Mucosa of descending colon (tissue), 3 donors: Measurements from ENCODE around the gene ASCL5. TPM values are rescaled to one million over a fixed set of nuclear protein-coding genes. Genes with fewer than 3 reads are reported as not detected.

ENCODE experiments used
- ATAC-seq: fragments of 200-7000 bp; cut with Tn5 transposase; one replicate; pipeline ENCODE4 v1.9.1; 2020; ENCODE audit warnings: mild to moderate bottlenecking, moderate library complexity
- DNase-seq, 3 donors: peaks; one replicate each; pipeline ENCODE4 v3.0.0-alpha.2; 2020
- H3K36me3 ChIP-seq: fragments of 200-600 bp; one replicate; pipeline ENCODE4 v1.8.0; 2021; ENCODE audit warnings: low read depth, mild to moderate bottlenecking
- H3K4me1 ChIP-seq: fragments of 200-600 bp; one replicate; pipeline ENCODE4 v1.8.0; 2021; ENCODE audit warnings: low read depth, mild to moderate bottlenecking
- H3K4me3 ChIP-seq: fragments of 200-600 bp; one replicate; pipeline ENCODE4 v1.8.0; 2021; ENCODE audit warnings: mild to moderate bottlenecking
- H3K9me3 ChIP-seq: fragments of 200-600 bp; one replicate; pipeline ENCODE4 v1.8.0; 2021; ENCODE audit warnings: mild to moderate bottlenecking
- CTCF ChIP-seq: fragments of 200-600 bp; IDR thresholded peaks from one replicate; pipeline ENCODE4 v1.8.0; 2022; ENCODE audit warnings: antibody characterized with exemption, mild to moderate bottlenecking
- intact Hi-C, 2 donors: fragments of 100-400 bp; cut with DNase I in 1 of 2; cut with micrococcal nuclease in 1 of 2; formaldehyde crosslinking; loops; one replicate each; pipeline versions ENCODE4 v1.11.0 to v1.11.1; 2022; cut with DNase I, micrococcal nuclease
- total RNA-seq, 3 donors: library from RNA; stranded (reverse); fragmentation: NEBNext Ultra II Directional in 2 of 3; extraction: Animal tissue kit (Norgen Biotek cat#: 25700) in 2 of 3; gene quantifications; one replicate each; pipeline versions ENCODE4 v1.2.1 to v1.2.4, GENCODE V29; 2021 to 2023
- donor health status: DM: no; HTN: no; CAD: no; lungs with moderate emphysema.
- donor health status: DM: no; HTN: no; CAD: no.
- donor health status: DM: no; HTN: yes; CAD: no.

The ASCL5 gene
- total RNA-seq, 3 donors from 2014 or later, result not detected

GRCh38 chr1:201155354-201155753, 28.4 kb upstream of the ASCL5 start:
- intact Hi-C loops, result no loop called here
- no peaks in the 10 kb centered on the region for H3K36me3 ChIP-seq
- H3K9me3 ChIP-seq, result no peaks in the 10 kb centered on the region
- ATAC-seq (no peak), DNase-seq (no peak)
- H3K4me1 ChIP-seq, result peaks cover 8% of the 10 kb centered on the region
- TF ChIP-seq CTCF, result no peak
- H3K4me3 ChIP-seq, result no peak overlapping the region

- Histone ChIP-seq H3K4me1 (peaks cover 8% of the 10 kb centered on the region), H3K9me3 (no peaks in the 10 kb centered on the region), H3K4me3 (peak within 1 kb of the TSS; percentile 43), H3K36me3 (no peaks in the 10 kb centered on the region)
- TF ChIP-seq CTCF, result no peak
- ATAC-seq (peak; percentile 98), DNase-seq (peak; percentile 97 to 99 (median 98))
- intact Hi-C loops, result no loop called here
Measured at GRCh38 chr1:201154389-201155165, 27.6 kb upstream of the ASCL5 start, which contains the start of gene TMEM9. Gene TMEM9 (minus strand): TSS chr1:201154474. CDS start chr1:201153923, 551 bp downstream.

- intact Hi-C loops, result no loop called here
- Histone ChIP-seq H3K36me3 (no peaks in the 10 kb centered on the region), H3K4me1 (peaks cover 8% of the 10 kb centered on the region), H3K4me3 (peak overlapping the region; percentile 43), H3K9me3 (no peaks in the 10 kb centered on the region)
- no peak for TF ChIP-seq CTCF
- ATAC-seq (peak; percentile 79), DNase-seq (no peak)
Measured at GRCh38 chr1:201153474-201154388, 26.7 kb upstream of the ASCL5 start.

GRCh38 chr1:201149400-201149799, 22.4 kb upstream of the ASCL5 start:
- Histone ChIP-seq H3K9me3 (no peaks in the 10 kb centered on the region), H3K36me3 (no peaks in the 10 kb centered on the region), H3K4me1 (peaks cover 5% of the 10 kb centered on the region), H3K4me3 (no peak overlapping the region)
- peak; percentile 17 for TF ChIP-seq CTCF
- ATAC-seq, result peak; percentile 16
- intact Hi-C loops, result no loop called here
- peak in 1 of 3 donors; percentile 40 for DNase-seq

GRCh38 chr1:201147396-201148015, 20.5 kb upstream of the ASCL5 start:
- Histone ChIP-seq H3K4me3 (no peak overlapping the region), H3K9me3 (no peaks in the 10 kb centered on the region), H3K36me3 (no peaks in the 10 kb centered on the region), H3K4me1 (no peaks in the 10 kb centered on the region)
- TF ChIP-seq CTCF, result no peak
- no peak for DNase-seq
- intact Hi-C loops, result no loop called here
- no peak for ATAC-seq
